A549 (cell line): ENCODE measurements around the gene LY86. TPM values are rescaled to one million over a fixed set of nuclear protein-coding genes. Genes with fewer than 3 reads are reported as not detected.

Source experiments
- ATAC-seq, 2 experiments: fragments of 200-7000 bp in 1 of 2; fragments of >200 bp in 1 of 2; cut with Nextera tagmentation in 1 of 2; cut with Tn5 transposase in 1 of 2; 3 replicates each; pipeline versions ENCODE4 v1.8.0 to v1.9.1; 2018 to 2020; ENCODE audit warnings: mild to moderate bottlenecking in 1 of 2, moderate library complexity in 1 of 2
- CTCF ChIA-PET: fragments of 300-600 bp; sonication (Branson Sonifier 250); formaldehyde crosslinking; extraction: SDS; loops from one replicate; lab custom pipeline; 2021; ENCODE audit warnings: antibody characterized with exemption, inconsistent platforms; lab: Yijun Ruan, JAX
- POLR2A ChIA-PET: fragments of 350-600 bp; formaldehyde crosslinking; extraction: SDS; loops from one replicate; lab custom pipeline; 2021; ENCODE audit warnings: antibody characterized with exemption, inconsistent platforms; lab: Yijun Ruan, JAX
- DNase-seq, 2 experiments: peaks; one replicate each; pipeline versions ENCODE4 v3.0.0 to v3.0.0-alpha.2; 2011 to 2016; ENCODE audit warnings: low read depth in 1 of 2, low spot score in 1 of 2
- FAIRE-seq: peaks from 2 replicates; lab custom pipeline; 2011; peaks lifted over from hg19 to GRCh38; lab: Jason Lieb, UNC
- H3K27ac ChIP-seq, 2 experiments: fragments of >200 bp; sonication (Bioruptor Twin); formaldehyde crosslinking; 3 replicates each; pipeline ENCODE4 v1.5.1; 2016 to 2017
- H3K4me1 ChIP-seq: fragments of >200 bp; sonication (Bioruptor Twin); formaldehyde crosslinking; 3 replicates; pipeline ENCODE4 v1.6.1; 2016
- H3K4me2 ChIP-seq: fragments of >200 bp; sonication (Bioruptor Twin); formaldehyde crosslinking; 3 replicates; pipeline ENCODE4 v1.6.1; 2016
- H3K4me3 ChIP-seq: fragments of >200 bp; sonication (Bioruptor Twin); formaldehyde crosslinking; 3 replicates; pipeline ENCODE4 v1.5.1; 2016
- H3K9me3 ChIP-seq: fragments of >200 bp; sonication (Bioruptor Twin); formaldehyde crosslinking; 3 replicates; pipeline ENCODE4 v1.6.1; 2016
- ATOH8 ChIP-seq: fragments of 250-450 bp; sonication (Bioruptor Pico); IDR thresholded peaks from 2 replicates; pipeline ENCODE4 v1.5.0; 2020; ENCODE audit warnings: low read depth, mild to moderate bottlenecking, moderate library complexity
- CBX2 ChIP-seq: fragments of 200-600 bp; sonication (generic); IDR thresholded peaks from 2 replicates; pipeline ENCODE4 v1.6.1; 2016; ENCODE audit warnings: low read depth, mild to moderate bottlenecking, borderline replicate concordance
- CEBPB ChIP-seq, 2 experiments: fragments of >200 bp in 1 of 2; sonication (Bioruptor Twin) in 1 of 2; formaldehyde crosslinking in 1 of 2; IDR thresholded peaks; 2 replicates each; pipeline ENCODE4 v1.6.1; 2012 to 2016
- CHD4 ChIP-seq: fragments of 200-600 bp; sonication (generic); IDR thresholded peaks from 2 replicates; pipeline ENCODE4 v1.6.1; 2016; ENCODE audit warnings: antibody characterized with exemption, mild to moderate bottlenecking, borderline replicate concordance
- EHF ChIP-seq: fragments of 250-450 bp; sonication (Bioruptor Pico); IDR thresholded peaks from 2 replicates; pipeline ENCODE4 v1.5.0; 2020; ENCODE audit warnings: mild to moderate bottlenecking
- EHMT2 ChIP-seq: fragments of 200-600 bp; sonication (generic); IDR thresholded peaks from 2 replicates; pipeline ENCODE4 v1.6.1; 2016; ENCODE audit warnings: antibody characterized with exemption, low read depth, mild to moderate bottlenecking, moderate library complexity
- EP300 ChIP-seq, 2 experiments: fragments of >200 bp; sonication (Bioruptor Twin); formaldehyde crosslinking; IDR thresholded peaks; 2 replicates in 1 of 2; 3 replicates in 1 of 2; pipeline ENCODE4 v1.6.1; 2016 to 2017
- FOSL2 ChIP-seq, 2 experiments: fragments of 450-650 bp in 1 of 2; fragments of >200 bp in 1 of 2; sonication (Bioruptor Twin) in 1 of 2; formaldehyde crosslinking; IDR thresholded peaks; 2 replicates each; pipeline versions ENCODE4 v1.5.0 to v1.6.1; 2016 to 2020; ENCODE audit warnings: mild to moderate bottlenecking in 1 of 2, moderate library complexity in 1 of 2
- GATA3 ChIP-seq: IDR thresholded peaks from 2 replicates; pipeline ENCODE4 v1.6.1; 2012; ENCODE audit warnings: borderline replicate concordance
- HES2 ChIP-seq: fragments of >200 bp; sonication (Bioruptor Twin); formaldehyde crosslinking; IDR thresholded peaks from 2 replicates; pipeline ENCODE4 v1.6.1; 2016
- HOXB5 ChIP-seq: fragments of 250-450 bp; sonication (Bioruptor Pico); IDR thresholded peaks from 2 replicates; pipeline ENCODE4 v1.5.0; 2020; ENCODE audit warnings: mild to moderate bottlenecking, moderate library complexity
- JUN ChIP-seq, 2 experiments: fragments of >200 bp; sonication (Bioruptor Twin); formaldehyde crosslinking; IDR thresholded peaks; 2 replicates in 1 of 2; 3 replicates in 1 of 2; pipeline ENCODE4 v1.6.1; 2016 to 2017
- NPAS2 ChIP-seq: fragments of 250-450 bp; sonication (Bioruptor Pico); IDR thresholded peaks from 2 replicates; pipeline ENCODE4 v1.8.0; 2022; ENCODE audit warnings: mild to moderate bottlenecking, moderate library complexity, borderline replicate concordance
- NR3C1 ChIP-seq: fragments of >200 bp; sonication (Bioruptor Twin); formaldehyde crosslinking; IDR thresholded peaks from 3 replicates; pipeline ENCODE4 v1.6.1; 2017
- PHF8 ChIP-seq: fragments of 200-600 bp; sonication (generic); IDR thresholded peaks from 2 replicates; pipeline ENCODE4 v1.6.1; 2016; ENCODE audit warnings: low read depth, mild to moderate bottlenecking, antibody characterized with exemption, moderate library complexity, borderline replicate concordance
- POLR2A ChIP-seq: IDR thresholded peaks from 2 replicates; pipeline ENCODE4 v1.6.1; 2012; ENCODE audit warnings: mild to moderate bottlenecking, low read length
- POLR2AphosphoS2 ChIP-seq: conservative IDR thresholded peaks from 2 replicates; pipeline ENCODE4 v1.6.1; 2012; ENCODE audit warnings: low read length, improper control_type of control experiment, inconsistent platforms
- RCOR1 ChIP-seq: fragments of 150-350 bp; IDR thresholded peaks from 2 replicates; pipeline ENCODE4 v1.6.1; 2014; ENCODE audit warnings: antibody characterized with exemption, low read length, low read depth
- RFX5 ChIP-seq: fragments of 450-650 bp; IDR thresholded peaks from 2 replicates; pipeline ENCODE4 v1.7.1; 2014; ENCODE audit warnings: antibody characterized with exemption, mild to moderate bottlenecking, moderate library complexity
- SREBF2 ChIP-seq: fragments of 450-650 bp; IDR thresholded peaks from 2 replicates; pipeline ENCODE4 v1.6.1; 2014; ENCODE audit warnings: mild to moderate bottlenecking, moderate library complexity
- TP53 ChIP-seq: fragments of 250-450 bp; sonication (Bioruptor Pico); IDR thresholded peaks from 2 replicates; pipeline ENCODE4 v1.5.0; 2021; ENCODE audit warnings: mild to moderate bottlenecking, moderate library complexity
- ZFP36 ChIP-seq: fragments of 450-650 bp; IDR thresholded peaks from 2 replicates; pipeline ENCODE4 v1.6.1; 2014; ENCODE audit warnings: borderline replicate concordance; ENCODE audit not compliant: partially characterized antibody
- ZSCAN20 ChIP-seq: fragments of 250-450 bp; sonication (Bioruptor Pico); IDR thresholded peaks from 2 replicates; pipeline ENCODE4 v1.8.0; 2022; ENCODE audit warnings: mild to moderate bottlenecking, moderate library complexity
- WGBS: methylation state at CpG from one replicate; pipeline ENCODE4 v1.1.6; 2017; ENCODE audit errors: missing lambda C conversion rate; 5-methylcytosine and 5-hydroxymethylcytosine counted together
- polyA plus RNA-seq, 4 experiments: library from polyadenylated mRNA; depleted of rRNA in 3 of 4; stranded (reverse); fragments of >200 nt; fragmentation: RNase III in 1 of 4; extraction: RNeasy Plus Mini Kit Qiagen cat#74134 plus additional on column Dnase treatment in 1 of 4; gene quantifications; 2 replicates in 3 of 4; 3 replicates in 1 of 4; pipeline ENCODE4 v1.2.3, GENCODE V29; 2011 to 2017
- TF ChIP-seq, protein P1 (sequence below): fragments of 450-650 bp; IDR thresholded peaks from 2 replicates; pipeline ENCODE4 v1.6.1; 2014; ENCODE audit warnings: antibody characterized with exemption
- TF ChIP-seq, protein P2 (sequence below): IDR thresholded peaks from 2 replicates; pipeline ENCODE4 v1.6.1; 2012; ENCODE audit warnings: low read depth, borderline replicate concordance
- TF ChIP-seq, protein P3 (sequence below): fragments of 200-600 bp; sonication (generic); IDR thresholded peaks from 2 replicates; pipeline ENCODE4 v1.6.1; 2016; ENCODE audit warnings: antibody characterized with exemption, mild to moderate bottlenecking, moderate library complexity
- TF ChIP-seq, protein P4 (sequence below): fragments of 150-350 bp; IDR thresholded peaks from 2 replicates; pipeline ENCODE4 v1.6.1; 2014; ENCODE audit warnings: low read depth, mild to moderate bottlenecking, low read length

The LY86 gene
- polyA plus RNA-seq, 2 of the 4 experiments (the other 2 are of a cell fraction), result not detected

GRCh38 chr6:6688951-6689350, 100.4 kb downstream of the LY86 start:
- H3K27ac ChIP-seq, result no peak overlapping the region
- no peak for ATAC-seq
- FAIRE-seq, result no peak
- no peak for DNase-seq
- TF ChIP-seq NPAS2 (CRISPR knock-in tag), result no peak
- no peak for TF ChIP-seq HES2
- no peak for TF ChIP-seq TP53 (CRISPR knock-in tag)
- TF ChIP-seq, protein P1, sequence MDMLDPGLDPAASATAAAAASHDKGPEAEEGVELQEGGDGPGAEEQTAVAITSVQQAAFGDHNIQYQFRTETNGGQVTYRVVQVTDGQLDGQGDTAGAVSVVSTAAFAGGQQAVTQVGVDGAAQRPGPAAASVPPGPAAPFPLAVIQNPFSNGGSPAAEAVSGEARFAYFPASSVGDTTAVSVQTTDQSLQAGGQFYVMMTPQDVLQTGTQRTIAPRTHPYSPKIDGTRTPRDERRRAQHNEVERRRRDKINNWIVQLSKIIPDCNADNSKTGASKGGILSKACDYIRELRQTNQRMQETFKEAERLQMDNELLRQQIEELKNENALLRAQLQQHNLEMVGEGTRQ, result no peak
- no peak for TF ChIP-seq JUN (IDR thresholded peaks at IDR 0.05)
- no peak for TF ChIP-seq PHF8
- no peak for TF ChIP-seq EHF
- TF ChIP-seq CEBPB (IDR thresholded peaks at IDR 0.05), result no peak
- no peak for TF ChIP-seq POLR2A
- TF ChIP-seq EP300 (IDR thresholded peaks at IDR 0.05), result no peak
- TF ChIP-seq CBX2, result no peak
- TF ChIP-seq FOSL2 (IDR thresholded peaks at IDR 0.05), result no peak
- no peak for TF ChIP-seq FOSL2 (CRISPR knock-in tag; IDR thresholded peaks at IDR 0.05)
- TF ChIP-seq RFX5, result no peak
- no peak for TF ChIP-seq ATOH8 (CRISPR knock-in tag)
- no peak for TF ChIP-seq NR3C1
- TF ChIP-seq CHD4, result no peak
- no peak for TF ChIP-seq RCOR1
- TF ChIP-seq EHMT2, result no peak
- no peak for TF ChIP-seq ZFP36
- no peak for TF ChIP-seq GATA3
- peaks cover 18% of the 10 kb centered on the region for H3K4me1 ChIP-seq
- no peaks in the 10 kb centered on the region for H3K9me3 ChIP-seq
- CTCF ChIA-PET, result no interaction called here
- no peak overlapping the region for H3K4me2 ChIP-seq
- WGBS, result 67% methylated on average over 1 of the region's 1 CpG
- no peak overlapping the region for H3K4me3 ChIP-seq
- POLR2A ChIA-PET, result no interaction called here

GRCh38 chr6:6689400-6690143, 101.1 kb downstream of the LY86 start:
- CTCF ChIA-PET, result interaction anchor here (0.7 kb wide), 1 partner anchor 35 kb away, joined by 4 read pairs; no protein-coding TSS in a partner anchor
- ATAC-seq, result no peak
- 0 out of 3 replicates have a peak overlapping the region, but pooled peaks have one; percentile 8 for H3K4me2 ChIP-seq
- POLR2A ChIA-PET, result no interaction called here
- DNase-seq, result no peak
- no peak overlapping the region for H3K4me3 ChIP-seq
- FAIRE-seq, result no peak
- H3K4me1 ChIP-seq, result peaks cover 13% of the 10 kb centered on the region; the same call in 2 of the 3 replicates
- H3K27ac ChIP-seq, result no peak overlapping the region
- TF ChIP-seq HOXB5 (CRISPR knock-in tag) (no peak), ZSCAN20 (CRISPR knock-in tag) (no peak), POLR2AphosphoS2 (no peak), POLR2A (no peak), CHD4 (no peak), ZFP36 (no peak), SREBF2 (no peak), JUN (IDR thresholded peaks at IDR 0.05) (no peak)
- TF ChIP-seq, protein P2, sequence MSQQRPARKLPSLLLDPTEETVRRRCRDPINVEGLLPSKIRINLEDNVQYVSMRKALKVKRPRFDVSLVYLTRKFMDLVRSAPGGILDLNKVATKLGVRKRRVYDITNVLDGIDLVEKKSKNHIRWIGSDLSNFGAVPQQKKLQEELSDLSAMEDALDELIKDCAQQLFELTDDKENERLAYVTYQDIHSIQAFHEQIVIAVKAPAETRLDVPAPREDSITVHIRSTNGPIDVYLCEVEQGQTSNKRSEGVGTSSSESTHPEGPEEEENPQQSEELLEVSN, result no peak
- TF ChIP-seq, protein P3, sequence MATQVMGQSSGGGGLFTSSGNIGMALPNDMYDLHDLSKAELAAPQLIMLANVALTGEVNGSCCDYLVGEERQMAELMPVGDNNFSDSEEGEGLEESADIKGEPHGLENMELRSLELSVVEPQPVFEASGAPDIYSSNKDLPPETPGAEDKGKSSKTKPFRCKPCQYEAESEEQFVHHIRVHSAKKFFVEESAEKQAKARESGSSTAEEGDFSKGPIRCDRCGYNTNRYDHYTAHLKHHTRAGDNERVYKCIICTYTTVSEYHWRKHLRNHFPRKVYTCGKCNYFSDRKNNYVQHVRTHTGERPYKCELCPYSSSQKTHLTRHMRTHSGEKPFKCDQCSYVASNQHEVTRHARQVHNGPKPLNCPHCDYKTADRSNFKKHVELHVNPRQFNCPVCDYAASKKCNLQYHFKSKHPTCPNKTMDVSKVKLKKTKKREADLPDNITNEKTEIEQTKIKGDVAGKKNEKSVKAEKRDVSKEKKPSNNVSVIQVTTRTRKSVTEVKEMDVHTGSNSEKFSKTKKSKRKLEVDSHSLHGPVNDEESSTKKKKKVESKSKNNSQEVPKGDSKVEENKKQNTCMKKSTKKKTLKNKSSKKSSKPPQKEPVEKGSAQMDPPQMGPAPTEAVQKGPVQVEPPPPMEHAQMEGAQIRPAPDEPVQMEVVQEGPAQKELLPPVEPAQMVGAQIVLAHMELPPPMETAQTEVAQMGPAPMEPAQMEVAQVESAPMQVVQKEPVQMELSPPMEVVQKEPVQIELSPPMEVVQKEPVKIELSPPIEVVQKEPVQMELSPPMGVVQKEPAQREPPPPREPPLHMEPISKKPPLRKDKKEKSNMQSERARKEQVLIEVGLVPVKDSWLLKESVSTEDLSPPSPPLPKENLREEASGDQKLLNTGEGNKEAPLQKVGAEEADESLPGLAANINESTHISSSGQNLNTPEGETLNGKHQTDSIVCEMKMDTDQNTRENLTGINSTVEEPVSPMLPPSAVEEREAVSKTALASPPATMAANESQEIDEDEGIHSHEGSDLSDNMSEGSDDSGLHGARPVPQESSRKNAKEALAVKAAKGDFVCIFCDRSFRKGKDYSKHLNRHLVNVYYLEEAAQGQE, result no peak
- TF ChIP-seq, protein P4, sequence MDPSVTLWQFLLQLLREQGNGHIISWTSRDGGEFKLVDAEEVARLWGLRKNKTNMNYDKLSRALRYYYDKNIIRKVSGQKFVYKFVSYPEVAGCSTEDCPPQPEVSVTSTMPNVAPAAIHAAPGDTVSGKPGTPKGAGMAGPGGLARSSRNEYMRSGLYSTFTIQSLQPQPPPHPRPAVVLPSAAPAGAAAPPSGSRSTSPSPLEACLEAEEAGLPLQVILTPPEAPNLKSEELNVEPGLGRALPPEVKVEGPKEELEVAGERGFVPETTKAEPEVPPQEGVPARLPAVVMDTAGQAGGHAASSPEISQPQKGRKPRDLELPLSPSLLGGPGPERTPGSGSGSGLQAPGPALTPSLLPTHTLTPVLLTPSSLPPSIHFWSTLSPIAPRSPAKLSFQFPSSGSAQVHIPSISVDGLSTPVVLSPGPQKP, result no peak
- 50% methylated on average over 2 of the region's 2 CpGs for WGBS
- no peaks in the 10 kb centered on the region for H3K9me3 ChIP-seq
